Measurements from ENCODE around the gene GPS2. TPM values are rescaled to one million over a fixed set of nuclear protein-coding genes. Genes with fewer than 3 reads are reported as not detected.
A peak's percentile ranks its signal among the peaks of the same experiment; 100 is the strongest.

The GPS2 gene
- polyA plus RNA-seq, 1 donor (not counting 4 experiments of a cell fraction or from before 2014, with no cell fraction given) = 24.7 TPM

- Histone ChIP-seq H2AFZ (ENCODE audit: control insufficient read depth, low read length) (no peak overlapping the region), H3K27ac (ENCODE audit: control insufficient read depth, insufficient read depth, low read length) (no peak overlapping the region), H3K9ac (ENCODE audit: control insufficient read depth, extremely low read depth, insufficient read depth, low read length) (no peak overlapping the region), H3K9me1 (ENCODE audit: control insufficient read depth, extremely low read depth, insufficient read depth, low read length) (peaks cover 8% of the 10 kb centered on the region), H3K36me3 (ENCODE audit: control insufficient read depth in 2 of 2, extremely low read depth in 1 of 2, insufficient read depth in 2 of 2, low read length in 2 of 2) (peaks cover 38 to 61% of the 10 kb centered on the region in 2 experiments), H3K4me3 (ENCODE audit: control insufficient read depth in 2 of 3, extremely low read depth in 1 of 3, insufficient read depth in 2 of 3, low read depth in 1 of 3, low read length in 3 of 3) (no peak overlapping the region), H3K79me2 (ENCODE audit: control insufficient read depth, insufficient read depth, low read length) (peaks cover 61% of the 10 kb centered on the region), H3K4me2 (ENCODE audit: control insufficient read depth, extremely low read depth, insufficient read depth, low read depth, low read length) (peak overlapping the region; percentile 88), H3K27me3 (ENCODE audit: control insufficient read depth, extremely low read depth, insufficient read depth, low read length) (no peaks in the 10 kb centered on the region), H4K20me1 (ENCODE audit: control insufficient read depth, extremely low read depth, insufficient read depth, low read length) (peaks cover 50% of the 10 kb centered on the region), H3K9me3 (ENCODE audit: control insufficient read depth, low read depth, low read length) (no peaks in the 10 kb centered on the region), H3K4me1 (ENCODE audit: control insufficient read depth, extremely low read depth, insufficient read depth, low read length) (peaks cover 46% of the 10 kb centered on the region)
- FAIRE-seq = no peak
- no peak for DNase-seq (ENCODE audit: low read depth, low spot score)
- dilution Hi-C loops (cut with MboI; ENCODE audit: extremely low pct_ligation_motif_present, low sequenced_read_pairs) = no loop called here
- TF ChIP-seq EZH2 (IDR thresholded peaks at IDR 0.05; ENCODE audit: low read length) = no peak
- no peak for TF ChIP-seq CTCF (optimal IDR thresholded peaks at IDR 0.05 in 1 of 3, IDR thresholded peaks at IDR 0.05 in 1 of 3, conservative IDR thresholded peaks at IDR 0.05 in 1 of 3; ENCODE audit: extremely low read depth in 1 of 3, insufficient read depth in 2 of 3, low read length in 3 of 3)
Observed at GRCh38 chr17:7312432-7313087, 2.6 kb downstream of the GPS2 start.

GRCh38 chr17:7311110-7311705 is 4.0 kb downstream of the GPS2 start:
- H3K9ac ChIP-seq (ENCODE audit: control insufficient read depth, extremely low read depth, insufficient read depth, low read length) = peak overlapping the region; percentile 16
- H3K4me1 ChIP-seq (ENCODE audit: control insufficient read depth, extremely low read depth, insufficient read depth, low read length) = peaks cover 48% of the 10 kb centered on the region
- dilution Hi-C loops (cut with MboI; ENCODE audit: extremely low pct_ligation_motif_present, low sequenced_read_pairs) = no loop called here
- H3K27me3 ChIP-seq (ENCODE audit: control insufficient read depth, extremely low read depth, insufficient read depth, low read length) = no peaks in the 10 kb centered on the region
- H3K27ac ChIP-seq (ENCODE audit: control insufficient read depth, insufficient read depth, low read length) = no peak overlapping the region
- H3K36me3 ChIP-seq (ENCODE audit: control insufficient read depth in 2 of 2, extremely low read depth in 1 of 2, insufficient read depth in 2 of 2, low read length in 2 of 2) = peaks cover 38 to 54% of the 10 kb centered on the region in 2 experiments
- H3K4me2 ChIP-seq (ENCODE audit: control insufficient read depth, extremely low read depth, insufficient read depth, low read depth, low read length) = no peak overlapping the region
- no peak for FAIRE-seq
- H2AFZ ChIP-seq (ENCODE audit: control insufficient read depth, low read length) = no peak overlapping the region
- H3K79me2 ChIP-seq (ENCODE audit: control insufficient read depth, insufficient read depth, low read length) = peaks cover 62% of the 10 kb centered on the region
- H3K9me1 ChIP-seq (ENCODE audit: control insufficient read depth, extremely low read depth, insufficient read depth, low read length) = peaks cover 8% of the 10 kb centered on the region
- no peak overlapping the region for H3K4me3 ChIP-seq (ENCODE audit: control insufficient read depth in 2 of 3, extremely low read depth in 1 of 3, insufficient read depth in 2 of 3, low read depth in 1 of 3, low read length in 3 of 3)
- DNase-seq (ENCODE audit: low read depth, low spot score) = no peak
- no peaks in the 10 kb centered on the region for H3K9me3 ChIP-seq (ENCODE audit: control insufficient read depth, low read depth, low read length)
- no peak for TF ChIP-seq CTCF (optimal IDR thresholded peaks at IDR 0.05 in 1 of 3, IDR thresholded peaks at IDR 0.05 in 1 of 3, conservative IDR thresholded peaks at IDR 0.05 in 1 of 3; ENCODE audit: extremely low read depth in 1 of 3, insufficient read depth in 2 of 3, low read length in 3 of 3)
- no peak for TF ChIP-seq EZH2 (IDR thresholded peaks at IDR 0.05; ENCODE audit: low read length)
- H4K20me1 ChIP-seq (ENCODE audit: control insufficient read depth, extremely low read depth, insufficient read depth, low read length) = peaks cover 50% of the 10 kb centered on the region

Data from keratinocyte (primary cell).